OCI-LY7 (cell line): ENCODE data around the gene SCGB1C2.

ENCODE experiments used
- CTCF ChIP-seq: fragments of 200-600 bp; sonication (generic); conservative IDR thresholded peaks from 2 replicates; pipeline ENCODE4 v1.5.1; 2014; ENCODE audit warnings: mild to moderate bottlenecking, antibody characterized with exemption, low read length, moderate library complexity, mixed read lengths
- EZH2phosphoT487 ChIP-seq: fragments of 200-600 bp; sonication (generic); IDR thresholded peaks from 2 replicates; pipeline ENCODE4 v1.6.1; 2018; ENCODE audit warnings: low read depth, borderline replicate concordance, mild to moderate bottlenecking, mixed run types, antibody characterized with exemption, low read length, moderate library complexity, mixed read lengths

- TF ChIP-seq CTCF (no peak), EZH2phosphoT487 (no peak)
Observed at GRCh38 chr17:142102-142661, 4.8 kb downstream of the SCGB1C2 start.
